Heart left ventricle (tissue), 16 donors: ENCODE measurements around the gene CUX1. TPM values are rescaled to one million over a fixed set of nuclear protein-coding genes. Genes with fewer than 3 reads are reported as not detected.

Source experiments
- ATAC-seq, 4 donors: fragments of 200-7000 bp; cut with Tn5 transposase; one replicate each; pipeline ENCODE4 v1.9.1; 2020 to 2022; ENCODE audit warnings: moderate library complexity in 4 of 4, mild to moderate bottlenecking in 3 of 4, moderate number of reproducible peaks in 1 of 4
- DNase-seq, 5 donors: peaks; one replicate each; pipeline ENCODE4 v3.0.0-alpha.2; 2020
- H3K27ac ChIP-seq, 12 donors: fragments of 200-600 bp; sonication (generic) in 4 of 12; one replicate each; pipeline versions ENCODE4 v1.5.0 to v1.8.0; 2016 to 2022; ENCODE audit warnings: mild to moderate bottlenecking in 2 of 12
- H3K27me3 ChIP-seq, 9 donors: fragments of 200-600 bp; sonication (generic) in 2 of 9; one replicate each; pipeline versions ENCODE4 v1.5.1 to v1.8.0; 2016 to 2022; ENCODE audit warnings: mild to moderate bottlenecking in 3 of 9
- H3K36me3 ChIP-seq, 9 donors: fragments of 200-600 bp; sonication (generic) in 2 of 9; one replicate each; pipeline versions ENCODE4 v1.5.0 to v1.8.0; 2018 to 2022; ENCODE audit warnings: mild to moderate bottlenecking in 2 of 9
- H3K4me1 ChIP-seq, 12 donors: fragments of 200-600 bp; sonication (generic) in 4 of 12; one replicate each; pipeline versions ENCODE4 v1.5.0 to v1.8.0; 2016 to 2022; ENCODE audit warnings: mild to moderate bottlenecking in 3 of 12
- H3K4me3 ChIP-seq, 12 donors: fragments of 200-600 bp; sonication (generic) in 4 of 12; one replicate each; pipeline versions ENCODE4 v1.5.0 to v1.8.0; 2017 to 2022; ENCODE audit warnings: mild to moderate bottlenecking in 9 of 12, moderate library complexity in 4 of 12
- H3K9me3 ChIP-seq, 12 donors: fragments of 200-600 bp; sonication (generic) in 4 of 12; one replicate each; pipeline versions ENCODE4 v1.5.0 to v1.8.0; 2016 to 2022; ENCODE audit warnings: mild to moderate bottlenecking in 1 of 12
- POLR2A ChIP-seq, 2 donors: fragments of 450-650 bp; IDR thresholded peaks; one replicate each; pipeline ENCODE4 v1.6.1; 2017; ENCODE audit warnings: antibody characterized with exemption in 2 of 2, mild to moderate bottlenecking in 2 of 2, moderate library complexity in 2 of 2
- whole genome bisulfite sequencing, 4 donors: extraction: QIAGEN DNeasy Blood & Tissue Kit in 2 of 4; methylation state at CpG; one replicate each; pipeline versions ENCODE4 v1.1.5 to v1.1.7; 2013 to 2018; 5-methylcytosine and 5-hydroxymethylcytosine counted together
- intact Hi-C, 10 donors: fragments of 100-400 bp; cut with DNase I; formaldehyde crosslinking; loops; one replicate each; pipeline versions ENCODE4 v1.11.1 to v1.14.2; 2022
- polyA plus RNA-seq, 2 donors: library from polyadenylated mRNA; stranded (reverse); fragments of 200-250 nt; gene quantifications; one replicate each; pipeline ENCODE4 v1.2.3, GENCODE V29; 2013
- total RNA-seq, 9 donors: library from RNA; depleted of rRNA in 2 of 9; stranded (reverse); fragments of >200 nt in 2 of 9; fragmentation: NEBNext Ultra II Directional in 3 of 9; extraction: Animal tissue kit (Norgen Biotek cat#: 25700) in 3 of 9; gene quantifications; one replicate each; pipeline versions ENCODE4 v1.1.0 to v1.2.4, GENCODE V29; 2016 to 2023
- TF ChIP-seq, protein P1 (sequence below), 12 donors: fragments of 200-600 bp; sonication (generic) in 4 of 12; IDR thresholded peaks; one replicate each; pipeline versions ENCODE4 v1.5.0 to v1.8.0; 2018 to 2022; ENCODE audit warnings: antibody characterized with exemption in 12 of 12, mild to moderate bottlenecking in 5 of 12
- donor health status: ischemic (EF 13 %, LVEDD 7.1; RV severe dilation, severe dysfunction).
- donor health status: healthy with polysubstance abuse.
- donor health status: DM: no; HTN: yes; CAD: no.
- donor health status: DM: no; HTN: no; CAD: no.
- donor health status: ischemic (EF 25% LVEDD 6.9; RV normal size, moderate dysfunction).
- donor health status: ischemic (EF 25% LVEDD 5.7; RV mildly dilated, moderate dysfunction).
- donor health status: healthy.
- donor health status: DM: yes; HTN: yes; CAD: no.
- donor health status: ischemic (EF 35%, LVEDD 5.7; RV mildly dilated, moderate dysfunction).
- donor health status: nonischemic (EF 11% LVEDD 7.7; RV severe dilation, severe dysfunction).
- donor health status: DM: yes; HTN: yes; CAD: no.
- donor health status: PGD.
- donor health status: ischemic (EF 29% LVEDD 5.4; RV normal size, mild dysfunction).
- donor health status: nonischemic (EF 23%, LVEDD 6.1; RV moderate dilation, normal function).

CUX1 gene
- total and polyA plus RNA-seq, 11 donors: 51.9 to 173 (median 122) TPM

GRCh38 chr7:101780281-101780680, 37.1 kb upstream of the CUX1 start:
- Histone ChIP-seq H3K27me3 (peaks cover 0 to 6% (median 0%) of the 10 kb centered on the region in 9 donors), H3K9me3 (no peaks in the 10 kb centered on the region), H3K4me3 (no peak overlapping the region), H3K4me1 (peaks cover 0 to 18% (median 14%) of the 10 kb centered on the region in 12 donors), H3K36me3 (no peaks in the 10 kb centered on the region), H3K27ac (no peak overlapping the region)
- 71 to 95% (median 72%) methylated on average over 3 of the region's 3 CpGs for WGBS, 4 donors
- no peak for DNase-seq
- intact Hi-C loops: no loop called here
- TF ChIP-seq, protein P1, sequence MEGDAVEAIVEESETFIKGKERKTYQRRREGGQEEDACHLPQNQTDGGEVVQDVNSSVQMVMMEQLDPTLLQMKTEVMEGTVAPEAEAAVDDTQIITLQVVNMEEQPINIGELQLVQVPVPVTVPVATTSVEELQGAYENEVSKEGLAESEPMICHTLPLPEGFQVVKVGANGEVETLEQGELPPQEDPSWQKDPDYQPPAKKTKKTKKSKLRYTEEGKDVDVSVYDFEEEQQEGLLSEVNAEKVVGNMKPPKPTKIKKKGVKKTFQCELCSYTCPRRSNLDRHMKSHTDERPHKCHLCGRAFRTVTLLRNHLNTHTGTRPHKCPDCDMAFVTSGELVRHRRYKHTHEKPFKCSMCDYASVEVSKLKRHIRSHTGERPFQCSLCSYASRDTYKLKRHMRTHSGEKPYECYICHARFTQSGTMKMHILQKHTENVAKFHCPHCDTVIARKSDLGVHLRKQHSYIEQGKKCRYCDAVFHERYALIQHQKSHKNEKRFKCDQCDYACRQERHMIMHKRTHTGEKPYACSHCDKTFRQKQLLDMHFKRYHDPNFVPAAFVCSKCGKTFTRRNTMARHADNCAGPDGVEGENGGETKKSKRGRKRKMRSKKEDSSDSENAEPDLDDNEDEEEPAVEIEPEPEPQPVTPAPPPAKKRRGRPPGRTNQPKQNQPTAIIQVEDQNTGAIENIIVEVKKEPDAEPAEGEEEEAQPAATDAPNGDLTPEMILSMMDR (IDR thresholded peaks at IDR 0.05): no peak
- no peak for TF ChIP-seq POLR2A (IDR thresholded peaks at IDR 0.05)
- ATAC-seq: no peak

- no peak for TF ChIP-seq POLR2A (IDR thresholded peaks at IDR 0.05)
- TF ChIP-seq, protein P1 (IDR thresholded peaks at IDR 0.05): no peak
- Histone ChIP-seq H3K4me1 (peaks cover 0 to 18% (median 14%) of the 10 kb centered on the region in 12 donors), H3K27me3 (no peaks in the 10 kb centered on the region), H3K36me3 (no peaks in the 10 kb centered on the region), H3K9me3 (no peaks in the 10 kb centered on the region), H3K4me3 (no peak overlapping the region), H3K27ac (no peak overlapping the region)
- intact Hi-C loops: no loop called here
- WGBS, 4 donors: 75 to 92% (median 81%) methylated on average over 8 of the region's 8 CpGs
- ATAC-seq (no peak), DNase-seq (no peak)
These were observed 36.0 kb upstream of the CUX1 start for GRCh38 chr7:101781439-101781838.

DNA sequence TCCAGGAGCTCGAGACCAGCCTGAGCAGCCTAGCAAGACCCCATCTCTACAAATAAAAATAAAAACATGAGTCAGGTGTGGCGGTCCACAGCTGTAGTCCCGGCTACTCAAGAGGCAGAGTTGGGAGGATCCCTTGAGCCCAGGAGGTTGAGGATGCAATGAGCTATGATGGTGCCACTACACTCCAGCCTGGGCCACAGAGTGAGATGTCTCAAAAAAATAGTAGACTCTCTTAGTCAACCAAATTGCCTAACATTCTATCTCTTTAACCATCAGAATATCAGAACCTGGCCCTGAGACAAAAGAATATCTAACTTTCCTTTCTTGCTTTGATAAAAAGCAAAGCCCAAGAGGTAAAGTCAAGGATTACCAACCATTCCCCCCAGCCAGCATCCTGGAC, 35.0 kb upstream of the CUX1 start:
- no peak for ATAC-seq
- Histone ChIP-seq H3K27ac (no peak overlapping the region), H3K36me3 (no peaks in the 10 kb centered on the region), H3K27me3 (no peaks in the 10 kb centered on the region), H3K9me3 (no peaks in the 10 kb centered on the region), H3K4me3 (no peak overlapping the region), H3K4me1 (peaks cover 0 to 18% (median 14%) of the 10 kb centered on the region in 12 donors)
- TF ChIP-seq, protein P1 (IDR thresholded peaks at IDR 0.05): no peak
- TF ChIP-seq POLR2A (IDR thresholded peaks at IDR 0.05): no peak
- WGBS, 4 donors: 95 to 100% (median 96%) methylated on average over 3 of the region's 3 CpGs
- DNase-seq: no peak
- intact Hi-C loops: no loop called here

DNA sequence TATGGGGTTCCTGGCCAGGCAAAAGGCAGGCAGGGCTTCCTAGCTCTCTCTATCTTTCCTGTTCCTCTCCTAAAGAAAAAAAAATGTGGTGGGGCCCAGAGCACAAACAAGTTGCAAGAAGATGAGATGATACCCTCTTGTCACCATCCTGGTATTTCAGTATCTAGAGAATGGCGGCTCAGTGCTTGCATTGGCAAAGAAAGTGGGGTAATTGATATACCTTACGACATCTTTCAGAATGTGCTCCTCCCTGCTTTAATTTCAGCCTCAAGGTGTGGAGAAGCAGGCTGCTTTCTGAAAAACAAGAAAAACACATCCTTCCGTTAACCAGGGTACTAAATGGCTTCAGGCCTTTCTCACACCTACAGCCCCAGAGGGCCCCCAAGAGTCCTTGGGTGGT, 34.5 kb upstream of the CUX1 start:
- H3K4me1 ChIP-seq: peaks cover 0 to 18% (median 14%) of the 10 kb centered on the region in 12 donors
- H3K36me3 ChIP-seq: no peaks in the 10 kb centered on the region
- H3K27ac ChIP-seq: no peak overlapping the region
- TF ChIP-seq POLR2A (IDR thresholded peaks at IDR 0.05): no peak
- TF ChIP-seq, protein P1 (IDR thresholded peaks at IDR 0.05): no peak
- peaks cover 0 to 4% (median 0%) of the 10 kb centered on the region in 12 donors for H3K9me3 ChIP-seq
- H3K4me3 ChIP-seq: no peak overlapping the region
- ATAC-seq (no peak), DNase-seq (no peak)
- WGBS, 4 donors: 88 to 91% (median 89%) methylated on average over 3 of the region's 3 CpGs
- no peaks in the 10 kb centered on the region for H3K27me3 ChIP-seq
- intact Hi-C loops: no loop called here
